HCT116 (cell line): ENCODE data around the gene FMN2. TPM values are rescaled to one million over a fixed set of nuclear protein-coding genes. Genes with fewer than 3 reads are reported as not detected.

Source experiments
- ATAC-seq: fragments of 200-7000 bp; cut with Tn5 transposase; 2 replicates; pipeline ENCODE4 v1.9.1; 2020; ENCODE audit warnings: mild to moderate bottlenecking, moderate library complexity
- BruUV-seq: library from RNA; stranded (reverse); fragments of 400-500 nt; replicated peaks from 2 replicates; lab custom pipeline; 2021; lab: Mats Ljungman, UMichigan
- CTCF ChIA-PET: fragments of 300-600 bp; sonication (Branson Sonifier 250); formaldehyde crosslinking; loops from one replicate; lab custom pipeline; 2021; ENCODE audit warnings: antibody characterized with exemption; lab: Charles Lee
- POLR2A ChIA-PET: fragments of 300-600, 350-600 bp; sonication (Branson Sonifier 250); formaldehyde crosslinking; loops from one replicate; lab custom pipeline; 2021; ENCODE audit warnings: antibody characterized with exemption; lab: Charles Lee
- RAD21 ChIA-PET, 2 experiments: fragments of 300-600 bp; sonication (Branson Sonifier 250); formaldehyde crosslinking; loops; one replicate each; lab custom pipeline; 2023; ENCODE audit warnings: low total read pairs in 2 of 2; ENCODE audit not compliant: uncharacterized antibody in 2 of 2, unreplicated experiment in 2 of 2, low non-redundant PET in 1 of 2; lab: Charles Lee
- DNase-seq: peaks from one replicate; pipeline ENCODE4 v3.0.0-alpha.2; 2010; ENCODE audit warnings: low read depth, low spot score
- H2AFZ ChIP-seq: fragments of 200-600 bp; shearing (Covaris generic), sonication (generic); 2 replicates; pipeline ENCODE4 v1.6.1; 2017; ENCODE audit warnings: low read depth, mixed run types, mixed read lengths, antibody characterized with exemption, low read length; ENCODE audit not compliant: poor library complexity, severe bottlenecking
- H3K27ac ChIP-seq: 2 replicates; pipeline ENCODE4 v1.5.1; 2012; ENCODE audit warnings: low read depth, low read length
- H3K27me3 ChIP-seq: fragments of 200-600 bp; sonication (generic); 2 replicates; pipeline ENCODE4 v1.6.1; 2016; ENCODE audit warnings: mixed run types, low read length, mixed read lengths; ENCODE audit not compliant: insufficient read depth
- H3K36me3 ChIP-seq, 2 experiments: fragments of 200-500 bp in 1 of 2; fragments of 200-600 bp in 1 of 2; sonication (Bioruptor generic) in 1 of 2; sonication (generic) in 1 of 2; 2 replicates each; pipeline versions ENCODE4 v1.5.1 to v1.6.1; 2014 to 2016; ENCODE audit warnings: low read length in 2 of 2, inconsistent platforms in 1 of 2, mixed read lengths in 1 of 2, mixed run types in 1 of 2; ENCODE audit not compliant: insufficient read depth in 2 of 2, control insufficient read depth in 1 of 2
- H3K4me1 ChIP-seq, 2 experiments: fragments of 200-600 bp in 1 of 2; sonication (generic) in 1 of 2; 2 replicates each; pipeline versions ENCODE4 v1.5.1 to v1.6.1; 2012 to 2017; ENCODE audit warnings: low read length in 2 of 2, inconsistent platforms in 1 of 2, mild to moderate bottlenecking in 1 of 2, mixed read lengths in 1 of 2, mixed run types in 1 of 2, moderate library complexity in 1 of 2; ENCODE audit not compliant: insufficient read depth in 2 of 2, control insufficient read depth in 1 of 2
- H3K4me2 ChIP-seq: fragments of 200-600 bp; sonication (generic); 2 replicates; pipeline ENCODE4 v1.6.1; 2017; ENCODE audit warnings: mixed run types, low read length, mixed read lengths
- H3K4me3 ChIP-seq, 2 experiments: fragments of 200-600 bp in 1 of 2; sonication (generic) in 1 of 2; replicated peaks in 1 of 2; 2 replicates each; pipeline ENCODE4 v1.5.1; 2011 to 2016; ENCODE audit warnings: low read length in 2 of 2, control low read depth in 1 of 2, low read depth in 1 of 2, mild to moderate bottlenecking in 1 of 2, mixed read lengths in 1 of 2, mixed run types in 1 of 2
- H3K79me2 ChIP-seq: fragments of 200-600 bp; sonication (generic); 2 replicates; pipeline ENCODE4 v1.6.1; 2017; ENCODE audit warnings: mild to moderate bottlenecking, mixed run types, low read length, moderate library complexity, mixed read lengths; ENCODE audit not compliant: insufficient read depth
- H3K9ac ChIP-seq: fragments of 200-600 bp; sonication (generic); 2 replicates; pipeline ENCODE4 v1.6.1; 2016; ENCODE audit warnings: low read length, mixed read lengths
- H3K9me2 ChIP-seq: fragments of 200-600 bp; sonication (generic), shearing (Covaris generic); 2 replicates; pipeline ENCODE4 v1.6.1; 2017; ENCODE audit warnings: mixed run types, mild to moderate bottlenecking, moderate library complexity; ENCODE audit not compliant: insufficient read depth
- H3K9me3 ChIP-seq, 2 experiments: fragments of 200-500 bp in 1 of 2; fragments of 200-600 bp in 1 of 2; sonication (Bioruptor generic) in 1 of 2; sonication (generic) in 1 of 2; 2 replicates each; pipeline ENCODE4 v1.6.1; 2014 to 2017; ENCODE audit warnings: low read length in 2 of 2, mixed read lengths in 2 of 2, inconsistent platforms in 1 of 2, low read depth in 1 of 2, mild to moderate bottlenecking in 1 of 2, mixed run types in 1 of 2, moderate library complexity in 1 of 2; ENCODE audit not compliant: control insufficient read depth in 1 of 2, insufficient read depth in 1 of 2
- H4K20me1 ChIP-seq: fragments of 200-600 bp; sonication (generic), shearing (Covaris generic); 2 replicates; pipeline ENCODE4 v1.6.1; 2017; ENCODE audit warnings: mixed run types, mild to moderate bottlenecking, moderate library complexity; ENCODE audit not compliant: insufficient read depth
- CBX3 ChIP-seq: IDR thresholded peaks from 2 replicates; pipeline ENCODE4 v1.6.1; 2012; ENCODE audit warnings: low read depth
- EZH2 ChIP-seq: fragments of 200-600 bp; sonication (generic); IDR thresholded peaks from 2 replicates; pipeline ENCODE4 v1.6.1; 2017; ENCODE audit warnings: antibody characterized with exemption, mixed run types
- FOSL1 ChIP-seq: IDR thresholded peaks from 2 replicates; pipeline ENCODE4 v1.6.1; 2012; ENCODE audit warnings: low read depth
- JUND ChIP-seq: IDR thresholded peaks from 2 replicates; pipeline ENCODE4 v1.6.1; 2012
- POLR2A ChIP-seq: IDR thresholded peaks from 2 replicates; pipeline ENCODE4 v1.7.0; 2011; ENCODE audit warnings: borderline replicate concordance; ENCODE audit not compliant: insufficient read depth, insufficient read length; ENCODE audit errors: extremely low read depth
- POLR2AphosphoS5 ChIP-seq: IDR thresholded peaks from 2 replicates; pipeline ENCODE4 v1.6.1; 2011; ENCODE audit warnings: mild to moderate bottlenecking, low read depth, low read length, moderate library complexity
- RAD21 ChIP-seq: IDR thresholded peaks from 2 replicates; pipeline ENCODE4 v1.6.1; 2012; ENCODE audit warnings: low read depth, mild to moderate bottlenecking
- SP1 ChIP-seq: IDR thresholded peaks from 2 replicates; pipeline ENCODE4 v1.6.1; 2012; ENCODE audit warnings: low read depth
- SRF ChIP-seq: IDR thresholded peaks from 2 replicates; pipeline ENCODE4 v1.6.1; 2012; ENCODE audit warnings: low read depth
- YY1 ChIP-seq: IDR thresholded peaks from 2 replicates; pipeline ENCODE4 v1.6.1; 2011; ENCODE audit warnings: low read length, low read depth, moderate library complexity, mild to moderate bottlenecking; ENCODE audit not compliant: insufficient replicate concordance; ENCODE audit errors: extremely low read depth
- ZFX ChIP-seq: fragments of 450-650 bp; IDR thresholded peaks from 2 replicates; pipeline ENCODE4 v1.6.1; 2017
- ZNF274 ChIP-seq: fragments of 200-500 bp; sonication (Bioruptor generic); IDR thresholded peaks from 2 replicates; pipeline ENCODE4 v1.6.1; 2014; ENCODE audit warnings: mild to moderate bottlenecking, low read depth, low read length, inconsistent platforms
- intact Hi-C: fragments of 100-400 bp; cut with micrococcal nuclease; formaldehyde crosslinking; loops from 2 replicates; pipeline ENCODE4 v1.10.0; 2022
- total RNA-seq: library from RNA; stranded (reverse); gene quantifications from one replicate; pipeline ENCODE4 v1.2.1, GENCODE V29; 2021; ENCODE audit not compliant: unreplicated experiment
- TF ChIP-seq, protein P1 (sequence below): IDR thresholded peaks from 2 replicates; pipeline ENCODE4 v1.6.1; 2012
- TF ChIP-seq, protein P2 (sequence below): IDR thresholded peaks from 2 replicates; pipeline ENCODE4 v1.6.1; 2011; ENCODE audit warnings: mild to moderate bottlenecking, low read length, moderate library complexity; ENCODE audit not compliant: insufficient replicate concordance; ENCODE audit errors: extremely low read depth
- TF ChIP-seq, protein P3 (sequence below), 3 experiments: fragments of 200-600 bp in 1 of 3; sonication (generic) in 1 of 3; IDR thresholded peaks in 2 of 3; conservative IDR thresholded peaks in 1 of 3; 2 replicates each; pipeline ENCODE4 v1.5.1; 2012 to 2017; ENCODE audit warnings: low read depth in 2 of 3, low read length in 2 of 3, antibody characterized with exemption in 1 of 3, borderline replicate concordance in 1 of 3, control low read depth in 1 of 3, mild to moderate bottlenecking in 1 of 3, mixed read lengths in 1 of 3, mixed run types in 1 of 3, moderate library complexity in 1 of 3; ENCODE audit not compliant: insufficient read depth in 1 of 3
- TF ChIP-seq, protein P4 (sequence below): IDR thresholded peaks from 2 replicates; pipeline ENCODE4 v1.6.1; 2012

The FMN2 gene
- total RNA-seq, 1 experiment from 2014 or later: not detected

DNA sequence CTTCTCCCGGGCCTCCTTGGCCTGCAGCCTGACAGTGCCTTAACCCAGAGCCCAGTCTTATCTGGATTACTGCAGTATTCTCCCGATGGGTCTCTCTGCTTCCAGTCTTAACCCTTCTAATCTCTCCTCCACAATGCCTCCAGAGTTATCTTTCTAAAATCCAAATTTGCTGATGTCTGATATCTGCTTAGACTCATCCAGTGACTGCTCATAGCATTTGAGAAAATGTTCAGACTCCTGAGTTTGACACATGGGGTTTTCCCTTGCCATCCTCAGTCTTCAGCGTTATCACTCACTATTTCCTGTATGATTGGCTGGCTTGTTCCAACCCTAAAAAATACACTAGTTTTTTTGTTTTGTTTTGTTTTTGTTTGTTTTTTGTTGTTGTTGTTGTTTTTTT lies 102.0 kb downstream of the FMN2 start:
- ChIA-PET CTCF (no interaction called here), POLR2A (no interaction called here), RAD21 (no interaction called here)
- no peak for ATAC-seq
- no peaks in the 10 kb centered on the region for H3K4me1 ChIP-seq
- H3K36me3 ChIP-seq: no peaks in the 10 kb centered on the region
- no TSS peak for BruUV-seq
- no peaks in the 10 kb centered on the region for H3K9me2 ChIP-seq
- no peaks in the 10 kb centered on the region for H3K27me3 ChIP-seq
- DNase-seq: no peak
- TF ChIP-seq, protein P1, sequence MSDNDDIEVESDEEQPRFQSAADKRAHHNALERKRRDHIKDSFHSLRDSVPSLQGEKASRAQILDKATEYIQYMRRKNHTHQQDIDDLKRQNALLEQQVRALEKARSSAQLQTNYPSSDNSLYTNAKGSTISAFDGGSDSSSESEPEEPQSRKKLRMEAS: no peak
- no peak for TF ChIP-seq SRF
- TF ChIP-seq POLR2AphosphoS5: no peak
- no peak for TF ChIP-seq CBX3
- TF ChIP-seq, protein P2, sequence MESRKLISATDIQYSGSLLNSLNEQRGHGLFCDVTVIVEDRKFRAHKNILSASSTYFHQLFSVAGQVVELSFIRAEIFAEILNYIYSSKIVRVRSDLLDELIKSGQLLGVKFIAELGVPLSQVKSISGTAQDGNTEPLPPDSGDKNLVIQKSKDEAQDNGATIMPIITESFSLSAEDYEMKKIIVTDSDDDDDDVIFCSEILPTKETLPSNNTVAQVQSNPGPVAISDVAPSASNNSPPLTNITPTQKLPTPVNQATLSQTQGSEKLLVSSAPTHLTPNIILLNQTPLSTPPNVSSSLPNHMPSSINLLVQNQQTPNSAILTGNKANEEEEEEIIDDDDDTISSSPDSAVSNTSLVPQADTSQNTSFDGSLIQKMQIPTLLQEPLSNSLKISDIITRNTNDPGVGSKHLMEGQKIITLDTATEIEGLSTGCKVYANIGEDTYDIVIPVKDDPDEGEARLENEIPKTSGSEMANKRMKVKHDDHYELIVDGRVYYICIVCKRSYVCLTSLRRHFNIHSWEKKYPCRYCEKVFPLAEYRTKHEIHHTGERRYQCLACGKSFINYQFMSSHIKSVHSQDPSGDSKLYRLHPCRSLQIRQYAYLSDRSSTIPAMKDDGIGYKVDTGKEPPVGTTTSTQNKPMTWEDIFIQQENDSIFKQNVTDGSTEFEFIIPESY: no peak
- TF ChIP-seq, protein P3, sequence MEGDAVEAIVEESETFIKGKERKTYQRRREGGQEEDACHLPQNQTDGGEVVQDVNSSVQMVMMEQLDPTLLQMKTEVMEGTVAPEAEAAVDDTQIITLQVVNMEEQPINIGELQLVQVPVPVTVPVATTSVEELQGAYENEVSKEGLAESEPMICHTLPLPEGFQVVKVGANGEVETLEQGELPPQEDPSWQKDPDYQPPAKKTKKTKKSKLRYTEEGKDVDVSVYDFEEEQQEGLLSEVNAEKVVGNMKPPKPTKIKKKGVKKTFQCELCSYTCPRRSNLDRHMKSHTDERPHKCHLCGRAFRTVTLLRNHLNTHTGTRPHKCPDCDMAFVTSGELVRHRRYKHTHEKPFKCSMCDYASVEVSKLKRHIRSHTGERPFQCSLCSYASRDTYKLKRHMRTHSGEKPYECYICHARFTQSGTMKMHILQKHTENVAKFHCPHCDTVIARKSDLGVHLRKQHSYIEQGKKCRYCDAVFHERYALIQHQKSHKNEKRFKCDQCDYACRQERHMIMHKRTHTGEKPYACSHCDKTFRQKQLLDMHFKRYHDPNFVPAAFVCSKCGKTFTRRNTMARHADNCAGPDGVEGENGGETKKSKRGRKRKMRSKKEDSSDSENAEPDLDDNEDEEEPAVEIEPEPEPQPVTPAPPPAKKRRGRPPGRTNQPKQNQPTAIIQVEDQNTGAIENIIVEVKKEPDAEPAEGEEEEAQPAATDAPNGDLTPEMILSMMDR (IDR thresholded peaks at IDR 0.05 in 2 of 3, conservative IDR thresholded peaks at IDR 0.05 in 1 of 3; ENCODE audit: borderline replicate concordance in 1 of 3, insufficient read depth in 1 of 3, low read depth in 2 of 3, low read length in 2 of 3): no peak
- TF ChIP-seq EZH2: no peak
- TF ChIP-seq FOSL1: no peak
- TF ChIP-seq SP1: no peak
- no peak for TF ChIP-seq ZFX
- no peak for TF ChIP-seq ZNF274
- no peak for TF ChIP-seq POLR2A
- TF ChIP-seq JUND: no peak
- no peak for TF ChIP-seq YY1
- no peak for TF ChIP-seq RAD21
- TF ChIP-seq, protein P4, sequence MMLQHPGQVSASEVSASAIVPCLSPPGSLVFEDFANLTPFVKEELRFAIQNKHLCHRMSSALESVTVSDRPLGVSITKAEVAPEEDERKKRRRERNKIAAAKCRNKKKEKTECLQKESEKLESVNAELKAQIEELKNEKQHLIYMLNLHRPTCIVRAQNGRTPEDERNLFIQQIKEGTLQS: no peak
- H4K20me1 ChIP-seq: no peaks in the 10 kb centered on the region
- no peak overlapping the region for H3K27ac ChIP-seq
- H3K9me3 ChIP-seq: peaks cover 0 to 3% of the 10 kb centered on the region in 2 experiments; a peak in 2 of 4 replicates
- H3K79me2 ChIP-seq: no peaks in the 10 kb centered on the region
- no peak overlapping the region for H2AFZ ChIP-seq
- intact Hi-C loops: loop anchor here (10.0 kb wide), 1 partner anchor 1301 kb away; no protein-coding TSS in a partner anchor
- H3K4me3 ChIP-seq: no peak overlapping the region
- no peak overlapping the region for H3K4me2 ChIP-seq
- H3K9ac ChIP-seq: no peak overlapping the region
